Measurements from ENCODE around the gene VAV3. TPM values are rescaled to one million over a fixed set of nuclear protein-coding genes. Genes with fewer than 3 reads are reported as not detected.

VAV3 gene
- total RNA-seq, 1 experiment from 2014 or later = 10.0 TPM

- no peak for TF ChIP-seq USF1 (CRISPR knock-in tag; IDR thresholded peaks at IDR 0.05)
- no peak for TF ChIP-seq IRF1 (CRISPR knock-in tag; IDR thresholded peaks at IDR 0.05)
- TF ChIP-seq CREM (CRISPR knock-in tag; IDR thresholded peaks at IDR 0.05) = no peak
Observed at GRCh38 chr1:107976836-107977235, 11.9 kb upstream of the VAV3 start (continued).

GRCh38 chr1:107976431-107976830 is 11.5 kb upstream of the VAV3 start:
- H3K36me3 Mint-ChIP-seq = no peaks in the 10 kb centered on the region
- ATAC-seq (no peak), DNase-seq (ENCODE audit: low spot score) (no peak)
- ChIA-PET CTCF (interaction anchor here (0.7 to 1.4 kb wide), 2 partner anchors 189 to 194 kb away, joined by 3 read pairs; no protein-coding TSS in a partner anchor), POLR2A (interaction anchor here (0.7 kb wide), 2 partner anchors 11 to 142 kb away, joined by 3 to 4 read pairs; partner anchors contain the start of gene VAV3)
- H3K4me3 Mint-ChIP-seq = no peak overlapping the region
- H3K4me1 Mint-ChIP-seq = no peaks in the 10 kb centered on the region
- H3K27ac Mint-ChIP-seq = no peak overlapping the region
- no peak for TF ChIP-seq FOXP1 (CRISPR knock-in tag; IDR thresholded peaks at IDR 0.05; ENCODE audit: borderline replicate concordance)
- TF ChIP-seq GABPB1 (CRISPR knock-in tag; IDR thresholded peaks at IDR 0.05) = no peak
- no peak for TF ChIP-seq STAT6 (CRISPR knock-in tag; conservative IDR thresholded peaks at IDR 0.05; ENCODE audit: low read depth)
- TF ChIP-seq TCF7 (CRISPR knock-in tag; IDR thresholded peaks at IDR 0.05; ENCODE audit: low read depth) = no peak
- TF ChIP-seq ARID4B (CRISPR knock-in tag; IDR thresholded peaks at IDR 0.05; ENCODE audit: borderline replicate concordance) = no peak
- no peak for TF ChIP-seq TEAD4 (CRISPR knock-in tag; IDR thresholded peaks at IDR 0.05)
- no peak for TF ChIP-seq ZNF423 (CRISPR knock-in tag; IDR thresholded peaks at IDR 0.05)
- no peak for TF ChIP-seq ZBTB21 (CRISPR knock-in tag; IDR thresholded peaks at IDR 0.05; ENCODE audit: borderline replicate concordance)
- TF ChIP-seq MAX (CRISPR knock-in tag; IDR thresholded peaks at IDR 0.05) = no peak
- TF ChIP-seq FOXJ3 (CRISPR knock-in tag; IDR thresholded peaks at IDR 0.05; ENCODE audit: borderline replicate concordance) = no peak
- no peak for TF ChIP-seq KAT7 (CRISPR knock-in tag; IDR thresholded peaks at IDR 0.05; ENCODE audit: borderline replicate concordance)
- no peak for TF ChIP-seq MLX (CRISPR knock-in tag; IDR thresholded peaks at IDR 0.05)
- TF ChIP-seq ERG (CRISPR knock-in tag; IDR thresholded peaks at IDR 0.05) = no peak
- TF ChIP-seq ATF1 (CRISPR knock-in tag; IDR thresholded peaks at IDR 0.05) = no peak
- TF ChIP-seq ZNF317 (CRISPR knock-in tag; IDR thresholded peaks at IDR 0.05; ENCODE audit: borderline replicate concordance, low read depth) = no peak
- TF ChIP-seq ZNF396 (CRISPR knock-in tag; IDR thresholded peaks at IDR 0.05; ENCODE audit: borderline replicate concordance) = no peak
- no peak for TF ChIP-seq TEAD1 (CRISPR knock-in tag; IDR thresholded peaks at IDR 0.05)
- TF ChIP-seq JAZF1 (CRISPR knock-in tag; IDR thresholded peaks at IDR 0.05) = no peak
- no peak for TF ChIP-seq ZNF416 (CRISPR knock-in tag; IDR thresholded peaks at IDR 0.05)
- no peaks in the 10 kb centered on the region for H3K9me3 Mint-ChIP-seq
- H3K27me3 Mint-ChIP-seq (ENCODE audit: low read depth) = no peaks in the 10 kb centered on the region

Measured in WTC11 (cell line).